Right lobe of liver (tissue), 6 donors: Measurements from ENCODE around the gene LRRC70. TPM values are rescaled to one million over a fixed set of nuclear protein-coding genes. Genes with fewer than 3 reads are reported as not detected.

Experiments used
- ATAC-seq, 4 donors: fragments of 200-7000 bp; cut with Tn5 transposase; one replicate each; pipeline ENCODE4 v1.9.1; 2020; ENCODE audit warnings: mild to moderate bottlenecking in 4 of 4, moderate library complexity in 4 of 4
- DNase-seq, 3 donors: peaks; one replicate each; pipeline ENCODE4 v3.0.0-alpha.2; 2020
- H3K27ac ChIP-seq, 3 donors: fragments of 200-600 bp; one replicate each; pipeline ENCODE4 v1.8.0; 2022
- H3K27me3 ChIP-seq, 2 donors: fragments of 200-600 bp; one replicate each; pipeline ENCODE4 v1.8.0; 2022
- H3K36me3 ChIP-seq, 4 donors: fragments of 200-600 bp; sonication (generic) in 1 of 4; one replicate each; pipeline versions ENCODE4 v1.5.1 to v1.8.0; 2017 to 2022; ENCODE audit warnings: control low read depth in 1 of 4
- H3K4me1 ChIP-seq, 4 donors: fragments of 200-600 bp; sonication (generic) in 1 of 4; one replicate each; pipeline versions ENCODE4 v1.5.1 to v1.8.0; 2017 to 2022; ENCODE audit warnings: control low read depth in 1 of 4
- H3K4me3 ChIP-seq, 3 donors: fragments of 200-600 bp; one replicate each; pipeline ENCODE4 v1.8.0; 2022
- H3K9me3 ChIP-seq, 4 donors: fragments of 200-600 bp; sonication (generic) in 1 of 4; one replicate each; pipeline versions ENCODE4 v1.5.1 to v1.8.0; 2017 to 2022; ENCODE audit warnings: control low read depth in 1 of 4
- POLR2A ChIP-seq: fragments of 450-650 bp; IDR thresholded peaks from one replicate; pipeline ENCODE4 v1.6.1; 2017; ENCODE audit warnings: antibody characterized with exemption, mild to moderate bottlenecking
- WGBS: methylation state at CpG from one replicate; pipeline ENCODE4 v1.1.6; 2018; ENCODE audit warnings: low coverage, low lambda C conversion rate; ENCODE audit not compliant: insufficient coverage; ENCODE audit errors: missing lambda C conversion rate; 5-methylcytosine and 5-hydroxymethylcytosine counted together
- intact Hi-C, 2 donors: fragments of 100-400 bp; cut with DNase I; formaldehyde crosslinking; loops; one replicate each; pipeline versions ENCODE4 v1.11.2 to v1.14.1; 2022
- total RNA-seq, 6 experiments: library from RNA; depleted of rRNA in 2 of 6; stranded (reverse); fragments of >200 nt in 2 of 6; fragmentation: NEBNext Ultra II Directional in 3 of 6; extraction: Animal tissue kit (Norgen Biotek cat#: 25700) in 3 of 6; gene quantifications; one replicate each; pipeline versions ENCODE4 v1.1.0 to v1.2.4, GENCODE V29; 2016 to 2023
- TF ChIP-seq, protein P1 (sequence below), 4 donors: fragments of 200-600 bp in 3 of 4; fragments of 450-650 bp in 1 of 4; IDR thresholded peaks; one replicate each; pipeline versions ENCODE4 v1.5.1 to v1.8.0; 2016 to 2022; ENCODE audit warnings: antibody characterized with exemption in 4 of 4, mild to moderate bottlenecking in 2 of 4
- donor health status: DM: no; HTN: yes; CAD: no.
- donor health status: DM: no; HTN: no; CAD: no.
- donor health status: DM: no; HTN: no; CAD: no.
- donor health status: DM: no; HTN: yes; CAD: no.
- donor health status: DM: no; HTN: yes; CAD: no.

LRRC70 gene
- total RNA-seq, 6 experiments from 2014 or later: 0.37 to 1.7 (median 1.1) TPM

DNA sequence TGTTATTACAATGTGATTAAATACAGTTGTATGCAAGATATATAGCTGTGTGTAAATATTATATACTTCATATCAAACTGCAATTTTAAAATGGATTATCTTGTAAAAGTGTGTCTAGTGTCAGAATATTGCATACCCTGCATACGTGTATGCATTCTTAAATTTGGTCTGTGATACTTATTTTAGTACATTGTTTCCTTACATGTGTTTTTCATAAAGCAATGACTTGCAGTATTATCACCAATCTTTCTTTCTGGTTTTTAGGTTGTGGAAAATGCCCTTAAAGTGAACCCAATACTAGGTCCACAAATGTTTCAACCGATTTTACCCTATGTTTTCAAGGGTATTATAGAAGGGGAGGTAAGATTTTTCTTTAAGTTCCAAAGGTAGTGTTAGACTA, 28.5 kb upstream of the LRRC70 start:
- Histone ChIP-seq H3K27ac (no peak overlapping the region), H3K9me3 (no peaks in the 10 kb centered on the region), H3K27me3 (no peaks in the 10 kb centered on the region), H3K4me3 (no peak overlapping the region), H3K4me1 (no peaks in the 10 kb centered on the region), H3K36me3 (no peaks in the 10 kb centered on the region)
- WGBS: 87% methylated on average over 2 of the region's 2 CpGs
- DNase-seq (no peak), ATAC-seq (no peak)
- TF ChIP-seq, protein P1, sequence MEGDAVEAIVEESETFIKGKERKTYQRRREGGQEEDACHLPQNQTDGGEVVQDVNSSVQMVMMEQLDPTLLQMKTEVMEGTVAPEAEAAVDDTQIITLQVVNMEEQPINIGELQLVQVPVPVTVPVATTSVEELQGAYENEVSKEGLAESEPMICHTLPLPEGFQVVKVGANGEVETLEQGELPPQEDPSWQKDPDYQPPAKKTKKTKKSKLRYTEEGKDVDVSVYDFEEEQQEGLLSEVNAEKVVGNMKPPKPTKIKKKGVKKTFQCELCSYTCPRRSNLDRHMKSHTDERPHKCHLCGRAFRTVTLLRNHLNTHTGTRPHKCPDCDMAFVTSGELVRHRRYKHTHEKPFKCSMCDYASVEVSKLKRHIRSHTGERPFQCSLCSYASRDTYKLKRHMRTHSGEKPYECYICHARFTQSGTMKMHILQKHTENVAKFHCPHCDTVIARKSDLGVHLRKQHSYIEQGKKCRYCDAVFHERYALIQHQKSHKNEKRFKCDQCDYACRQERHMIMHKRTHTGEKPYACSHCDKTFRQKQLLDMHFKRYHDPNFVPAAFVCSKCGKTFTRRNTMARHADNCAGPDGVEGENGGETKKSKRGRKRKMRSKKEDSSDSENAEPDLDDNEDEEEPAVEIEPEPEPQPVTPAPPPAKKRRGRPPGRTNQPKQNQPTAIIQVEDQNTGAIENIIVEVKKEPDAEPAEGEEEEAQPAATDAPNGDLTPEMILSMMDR (IDR thresholded peaks at IDR 0.05): no peak
- TF ChIP-seq POLR2A: no peak
- intact Hi-C loops: no loop called here

- ATAC-seq: no peak
- Histone ChIP-seq H3K27ac (no peak overlapping the region), H3K9me3 (no peaks in the 10 kb centered on the region), H3K4me1 (no peaks in the 10 kb centered on the region), H3K36me3 (no peaks in the 10 kb centered on the region), H3K27me3 (no peaks in the 10 kb centered on the region), H3K4me3 (no peak overlapping the region)
- DNase-seq: no peak
- intact Hi-C loops: no loop called here
- TF ChIP-seq, protein P1 (IDR thresholded peaks at IDR 0.05): no peak
- TF ChIP-seq POLR2A: no peak
These were observed 22.7 kb upstream of the LRRC70 start for GRCh38 chr5:62555930-62556329.

- Histone ChIP-seq H3K36me3 (no peaks in the 10 kb centered on the region), H3K4me3 (no peak overlapping the region), H3K4me1 (no peaks in the 10 kb centered on the region), H3K27ac (no peak overlapping the region), H3K27me3 (no peaks in the 10 kb centered on the region), H3K9me3 (no peaks in the 10 kb centered on the region)
- 77% methylated on average over 3 of the region's 3 CpGs for WGBS
- intact Hi-C loops: no loop called here
- DNase-seq (no peak), ATAC-seq (no peak)
- TF ChIP-seq, protein P1 (IDR thresholded peaks at IDR 0.05): no peak
- TF ChIP-seq POLR2A: no peak
These were observed 19.7 kb upstream of the LRRC70 start for GRCh38 chr5:62558941-62559340.

- H3K9me3 ChIP-seq: no peaks in the 10 kb centered on the region
- intact Hi-C loops: no loop called here
- H3K36me3 ChIP-seq: no peaks in the 10 kb centered on the region
- no peak overlapping the region for H3K4me3 ChIP-seq
- no peaks in the 10 kb centered on the region for H3K4me1 ChIP-seq
- H3K27ac ChIP-seq: no peak overlapping the region
- TF ChIP-seq POLR2A: no peak
- TF ChIP-seq, protein P1 (IDR thresholded peaks at IDR 0.05): no peak
- no peak for ATAC-seq
- no peak for DNase-seq
- no peaks in the 10 kb centered on the region for H3K27me3 ChIP-seq
- 100% methylated on average over 1 of the region's 1 CpG for WGBS
These were observed 17.8 kb upstream of the LRRC70 start for GRCh38 chr5:62560786-62561185.

GRCh38 chr5:62561896-62562295, 16.7 kb upstream of the LRRC70 start:
- H3K27me3 ChIP-seq: no peaks in the 10 kb centered on the region
- intact Hi-C loops: no loop called here
- no peak overlapping the region for H3K4me3 ChIP-seq
- no CpG with 5 or more reads among the region's 1 CpG for WGBS
- TF ChIP-seq POLR2A: no peak
- TF ChIP-seq, protein P1 (IDR thresholded peaks at IDR 0.05): no peak
- no peak for ATAC-seq
- no peaks in the 10 kb centered on the region for H3K4me1 ChIP-seq
- H3K36me3 ChIP-seq: no peaks in the 10 kb centered on the region
- no peaks in the 10 kb centered on the region for H3K9me3 ChIP-seq
- DNase-seq: no peak
- no peak overlapping the region for H3K27ac ChIP-seq
